Lower leg skin (tissue), 4 donors: ENCODE results near the gene SMIM32. TPM values are rescaled to one million over a fixed set of nuclear protein-coding genes. Genes with fewer than 3 reads are reported as not detected.

Experiments
- DNase-seq, 2 donors: peaks; one replicate each; pipeline ENCODE4 v3.0.0-alpha.2; 2019; ENCODE audit warnings: low spot score in 2 of 2
- H3K4me3 ChIP-seq: fragments of 200-600 bp; sonication (generic); 2 replicates; pipeline ENCODE4 v1.5.1; 2017; ENCODE audit warnings: mild to moderate bottlenecking, low read depth; ENCODE audit not compliant: poor library complexity, severe bottlenecking
- POLR2A ChIP-seq, 2 donors: fragments of 450-650 bp; IDR thresholded peaks; one replicate each; pipeline ENCODE4 v1.6.1; 2016 to 2017; ENCODE audit warnings: antibody characterized with exemption in 2 of 2, mild to moderate bottlenecking in 1 of 2, moderate library complexity in 1 of 2
- WGBS, 2 donors: methylation state at CpG; one replicate each; pipeline ENCODE4 v1.1.5; 2018; 5-methylcytosine and 5-hydroxymethylcytosine counted together
- intact Hi-C: fragments of 100-400 bp; cut with DNase I; formaldehyde crosslinking; loops from one replicate; pipeline ENCODE4 v1.15.0; 2023; ENCODE audit warnings: low total_unique reads
- total RNA-seq, 4 donors: library from RNA; depleted of rRNA; stranded (reverse); fragments of >200 nt; gene quantifications; one replicate each; pipeline ENCODE4 v1.1.0, GENCODE V29; 2016
- TF ChIP-seq, protein P1 (sequence below), 3 donors: fragments of 450-650 bp; IDR thresholded peaks; one replicate each; pipeline ENCODE4 v1.5.1; 2016; ENCODE audit warnings: antibody characterized with exemption in 3 of 3, mild to moderate bottlenecking in 3 of 3, moderate library complexity in 2 of 3

SMIM32 gene
- total RNA-seq, 4 donors from 2014 or later: not detected

DNA sequence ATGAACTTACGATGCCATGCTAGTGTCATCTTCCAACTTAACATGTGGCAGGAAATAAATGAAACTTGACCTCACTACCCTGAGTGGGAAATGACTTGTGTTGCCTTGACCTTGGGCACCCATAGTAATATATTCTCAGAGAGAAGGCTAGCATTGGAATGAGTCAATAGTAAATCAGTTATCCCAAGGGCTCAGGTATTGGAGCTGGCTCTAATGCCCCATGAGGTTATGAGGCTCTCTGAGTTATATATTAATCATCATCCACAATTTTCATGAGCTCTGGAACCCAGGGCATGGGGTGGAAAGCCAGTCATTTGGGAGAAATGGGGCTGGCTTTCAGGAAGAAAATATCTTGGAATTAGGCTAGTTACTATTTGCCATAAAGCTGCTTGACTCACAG is 42.4 kb upstream of the SMIM32 start:
- no peak for TF ChIP-seq POLR2A (IDR thresholded peaks at IDR 0.05)
- TF ChIP-seq, protein P1, sequence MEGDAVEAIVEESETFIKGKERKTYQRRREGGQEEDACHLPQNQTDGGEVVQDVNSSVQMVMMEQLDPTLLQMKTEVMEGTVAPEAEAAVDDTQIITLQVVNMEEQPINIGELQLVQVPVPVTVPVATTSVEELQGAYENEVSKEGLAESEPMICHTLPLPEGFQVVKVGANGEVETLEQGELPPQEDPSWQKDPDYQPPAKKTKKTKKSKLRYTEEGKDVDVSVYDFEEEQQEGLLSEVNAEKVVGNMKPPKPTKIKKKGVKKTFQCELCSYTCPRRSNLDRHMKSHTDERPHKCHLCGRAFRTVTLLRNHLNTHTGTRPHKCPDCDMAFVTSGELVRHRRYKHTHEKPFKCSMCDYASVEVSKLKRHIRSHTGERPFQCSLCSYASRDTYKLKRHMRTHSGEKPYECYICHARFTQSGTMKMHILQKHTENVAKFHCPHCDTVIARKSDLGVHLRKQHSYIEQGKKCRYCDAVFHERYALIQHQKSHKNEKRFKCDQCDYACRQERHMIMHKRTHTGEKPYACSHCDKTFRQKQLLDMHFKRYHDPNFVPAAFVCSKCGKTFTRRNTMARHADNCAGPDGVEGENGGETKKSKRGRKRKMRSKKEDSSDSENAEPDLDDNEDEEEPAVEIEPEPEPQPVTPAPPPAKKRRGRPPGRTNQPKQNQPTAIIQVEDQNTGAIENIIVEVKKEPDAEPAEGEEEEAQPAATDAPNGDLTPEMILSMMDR (IDR thresholded peaks at IDR 0.05): no peak
- no peak overlapping the region for H3K4me3 ChIP-seq
- WGBS, 2 donors: 0 to 75% methylated on average over 1 of the region's 1 CpG
- DNase-seq: no peak
- intact Hi-C loops: no loop called here

DNA sequence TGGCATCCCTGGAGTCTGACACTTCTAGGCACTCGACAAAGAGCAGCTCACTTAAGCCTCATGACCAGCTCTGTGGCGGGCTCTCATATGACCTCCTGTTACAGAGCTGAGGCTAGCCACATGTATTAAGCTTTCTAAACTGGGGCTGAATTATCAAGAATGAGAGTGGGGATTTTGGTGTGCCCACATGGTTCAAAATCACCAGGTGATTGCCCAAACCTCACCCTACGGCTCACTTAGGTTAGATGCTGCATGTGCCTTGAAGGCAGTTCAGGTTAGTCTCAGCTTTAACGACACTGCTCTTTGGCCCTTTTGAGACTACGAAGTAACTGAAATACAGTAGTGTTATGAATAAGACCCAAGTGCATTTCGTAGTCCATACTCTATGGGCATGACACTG is 39.4 kb upstream of the SMIM32 start:
- 88 to 93% methylated on average over 5 to 6 of the region's 6 CpGs for WGBS, 2 donors
- no peak overlapping the region for H3K4me3 ChIP-seq
- TF ChIP-seq, protein P1 (IDR thresholded peaks at IDR 0.05): no peak
- no peak for TF ChIP-seq POLR2A (IDR thresholded peaks at IDR 0.05)
- intact Hi-C loops: no loop called here
- DNase-seq: peak in 1 of 2 donors; percentile 49

DNA sequence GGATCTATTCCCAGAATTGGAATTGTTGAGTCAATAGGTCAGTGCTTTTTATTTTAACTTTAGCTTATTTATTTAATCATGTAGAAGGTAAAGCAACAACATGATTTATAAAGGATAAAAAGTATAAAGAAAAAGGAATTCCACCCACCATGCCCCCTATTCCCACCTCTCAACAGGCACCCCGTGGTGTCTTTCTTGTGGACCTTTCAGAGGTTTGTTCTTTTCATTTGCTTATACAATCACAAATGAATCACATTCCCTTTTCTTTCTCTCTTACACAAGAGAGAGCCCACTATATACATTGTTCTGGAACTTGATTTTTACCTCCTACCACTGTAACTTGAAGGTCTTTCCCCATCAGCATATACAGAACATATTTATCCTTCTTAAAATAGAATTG is 37.2 kb upstream of the SMIM32 start:
- TF ChIP-seq, protein P1 (IDR thresholded peaks at IDR 0.05): no peak
- no peak for TF ChIP-seq POLR2A (IDR thresholded peaks at IDR 0.05)
- 39 to 50% methylated on average over 1 of the region's 1 CpG for WGBS, 2 donors
- no peak overlapping the region for H3K4me3 ChIP-seq
- DNase-seq: no peak
- intact Hi-C loops: no loop called here

DNA sequence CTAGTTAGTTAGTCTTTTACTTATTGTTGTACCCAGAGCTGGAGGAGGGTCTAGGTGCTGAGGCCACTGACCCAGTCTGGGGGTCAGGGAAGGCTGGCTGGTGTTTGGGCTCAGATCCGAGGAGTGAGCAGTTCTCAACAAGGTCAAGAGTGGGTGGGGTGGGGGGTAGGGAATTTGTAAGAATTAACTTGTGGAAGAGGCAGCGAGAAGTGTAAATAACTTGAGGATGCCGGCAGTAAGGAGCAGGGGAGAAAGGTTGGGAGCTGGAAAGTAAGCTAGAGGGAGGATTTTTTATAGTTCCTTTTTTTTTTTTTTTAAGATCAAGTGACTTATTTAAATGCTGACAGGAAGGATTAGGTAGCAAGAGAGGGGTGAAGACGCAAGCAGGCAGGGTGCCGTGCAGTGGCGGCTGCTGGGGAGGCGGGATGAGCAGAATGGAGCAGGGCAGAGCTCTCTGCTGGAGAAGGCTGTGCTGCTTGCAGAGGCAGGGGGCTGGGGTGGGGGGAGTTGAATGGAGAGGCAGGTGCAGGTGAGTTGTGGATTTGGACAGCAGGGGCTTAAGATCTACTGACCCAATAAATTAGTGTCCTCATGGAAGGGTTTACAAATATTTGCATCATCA is 35.3 kb upstream of the SMIM32 start:
- intact Hi-C loops: no loop called here
- no peak for TF ChIP-seq POLR2A (IDR thresholded peaks at IDR 0.05)
- TF ChIP-seq, protein P1 (IDR thresholded peaks at IDR 0.05): no peak
- DNase-seq: no peak
- 46 to 50% methylated on average over 7 of the region's 7 CpGs for WGBS, 2 donors
- no peak overlapping the region for H3K4me3 ChIP-seq

DNA sequence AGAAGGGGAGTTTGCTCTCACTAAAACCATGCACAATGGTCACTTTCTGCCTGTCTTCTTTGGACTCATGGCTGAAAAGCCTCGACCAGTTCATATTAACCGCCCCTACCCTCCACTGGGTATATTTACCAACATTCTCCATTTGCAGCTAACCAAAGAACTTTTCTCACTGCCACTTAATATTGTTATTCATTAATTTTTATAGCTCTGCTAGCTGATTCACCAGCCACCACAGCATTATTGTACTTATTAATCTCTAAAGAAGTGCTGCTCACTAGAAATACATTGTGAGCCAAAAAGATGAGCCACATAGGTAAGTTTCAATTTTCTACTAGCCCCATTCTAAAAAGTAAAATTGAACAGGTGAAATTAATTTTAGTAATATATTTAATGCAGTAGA is 33.4 kb upstream of the SMIM32 start:
- 85 to 91% methylated on average over 2 of the region's 2 CpGs for WGBS, 2 donors
- no peak for DNase-seq
- no peak for TF ChIP-seq POLR2A (IDR thresholded peaks at IDR 0.05)
- TF ChIP-seq, protein P1 (IDR thresholded peaks at IDR 0.05): no peak
- H3K4me3 ChIP-seq: no peak overlapping the region
- intact Hi-C loops: no loop called here

DNA sequence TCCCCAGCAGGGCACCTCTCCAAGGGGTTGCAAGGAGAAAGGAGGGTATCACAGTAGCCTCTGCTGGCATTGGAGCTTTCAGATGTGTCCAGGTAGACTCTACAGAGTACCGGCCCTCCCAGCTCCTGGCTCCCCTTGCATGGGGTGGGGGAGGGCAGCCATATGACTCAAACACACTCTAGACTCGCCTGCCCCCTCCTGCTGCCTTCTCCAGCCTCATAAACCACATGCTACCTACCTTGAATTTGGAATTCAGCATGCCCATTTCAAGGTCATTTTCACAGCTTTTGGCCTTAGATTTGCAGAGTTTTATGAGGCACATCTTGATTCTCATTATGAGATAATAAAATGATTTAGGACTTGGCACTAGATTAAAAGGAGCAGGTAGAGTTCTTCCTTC is 32.8 kb upstream of the SMIM32 start:
- WGBS, 2 donors: 25 to 27% methylated on average over 2 of the region's 2 CpGs
- DNase-seq: no peak
- intact Hi-C loops: no loop called here
- no peak overlapping the region for H3K4me3 ChIP-seq
- TF ChIP-seq, protein P1 (IDR thresholded peaks at IDR 0.05): no peak
- TF ChIP-seq POLR2A (IDR thresholded peaks at IDR 0.05): no peak
